Fibroblast of villous mesenchyme (primary cell): Measurements from ENCODE around the gene KRTAP10-1. TPM values are rescaled to one million over a fixed set of nuclear protein-coding genes. Genes with fewer than 3 reads are reported as not detected.

Experiments
- DNase-seq: peaks from one replicate; pipeline ENCODE4 v3.0.0-alpha.2; 2010; ENCODE audit warnings: low read depth
- H3K4me3 ChIP-seq: 2 replicates; pipeline ENCODE4 v1.5.1; 2011; ENCODE audit warnings: low read depth, mild to moderate bottlenecking, low read length
- CTCF ChIP-seq: IDR thresholded peaks from 2 replicates; pipeline ENCODE4 v1.5.1; 2012; ENCODE audit warnings: low read depth, mild to moderate bottlenecking, low read length; ENCODE audit not compliant: insufficient read depth
- total RNA-seq: library from RNA; depleted of rRNA; stranded (reverse); fragments of >200 nt; gene quantifications from 2 replicates; pipeline ENCODE4 v1.2.3, GENCODE V29; 2012

The KRTAP10-1 gene
- total RNA-seq, 1 donor = not detected

GRCh38 chr21:44530221-44530902 lies 9.6 kb downstream of the KRTAP10-1 start:
- TF ChIP-seq CTCF = no peak

DNA sequence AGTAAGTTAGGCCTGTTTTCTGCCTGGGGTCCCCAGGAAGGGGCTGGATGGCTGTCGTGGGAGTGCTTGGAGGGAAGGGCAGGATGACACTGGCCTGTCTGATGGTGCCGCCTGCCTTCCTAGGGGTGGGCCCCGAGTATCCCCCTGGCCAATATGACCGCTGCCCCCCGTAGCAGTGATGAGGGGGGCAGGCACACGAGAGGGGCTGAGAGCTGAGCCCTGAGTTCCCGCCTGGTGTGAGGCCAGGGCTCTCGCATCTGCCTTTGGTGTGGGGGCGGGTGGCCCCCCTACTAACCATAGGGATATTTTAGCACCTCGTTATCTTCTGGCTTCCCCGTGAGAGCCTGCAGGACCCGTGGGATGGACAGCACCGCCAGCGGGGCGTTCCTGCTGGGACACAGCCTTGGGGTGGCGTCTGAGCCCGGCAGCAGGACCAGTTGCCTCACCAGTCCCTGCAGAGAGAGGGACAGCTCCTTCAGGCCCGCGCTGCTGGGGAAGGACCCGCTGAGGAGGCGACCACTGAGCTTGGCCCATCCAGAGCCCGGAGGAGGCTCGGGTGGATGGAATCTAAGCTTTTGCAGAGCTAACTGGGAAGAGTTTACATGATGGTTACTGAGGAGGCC lies 10.4 kb downstream of the KRTAP10-1 start:
- no peak for TF ChIP-seq CTCF
- H3K4me3 ChIP-seq = no peak overlapping the region
- DNase-seq = no peak

More at GRCh38 chr21:44530221-44530902, 9.6 kb downstream of the KRTAP10-1 start:
- no peak for DNase-seq
- no peak overlapping the region for H3K4me3 ChIP-seq

DNA sequence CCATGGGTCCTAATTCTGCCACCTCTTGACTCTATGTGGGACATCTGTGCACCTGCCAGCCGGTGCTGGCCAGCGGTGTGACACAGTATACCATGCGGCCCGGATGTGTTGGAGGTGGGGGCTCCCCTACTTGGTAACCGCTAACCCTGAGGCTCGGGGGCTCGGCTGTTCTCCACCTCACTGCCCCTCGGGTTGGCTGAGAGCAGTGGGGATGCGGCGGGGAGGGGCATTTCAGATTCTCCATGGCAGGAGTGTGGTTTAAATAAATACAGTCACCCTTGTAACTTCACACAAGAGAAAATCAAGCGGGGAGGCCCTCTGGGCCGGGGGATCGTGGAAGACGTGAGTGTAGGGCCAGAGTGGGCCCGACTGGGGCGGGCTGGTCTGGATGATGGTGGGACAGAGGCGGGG lies 11.0 kb downstream of the KRTAP10-1 start:
- TF ChIP-seq CTCF = no peak
- DNase-seq = no peak
- H3K4me3 ChIP-seq = no peak overlapping the region

DNA sequence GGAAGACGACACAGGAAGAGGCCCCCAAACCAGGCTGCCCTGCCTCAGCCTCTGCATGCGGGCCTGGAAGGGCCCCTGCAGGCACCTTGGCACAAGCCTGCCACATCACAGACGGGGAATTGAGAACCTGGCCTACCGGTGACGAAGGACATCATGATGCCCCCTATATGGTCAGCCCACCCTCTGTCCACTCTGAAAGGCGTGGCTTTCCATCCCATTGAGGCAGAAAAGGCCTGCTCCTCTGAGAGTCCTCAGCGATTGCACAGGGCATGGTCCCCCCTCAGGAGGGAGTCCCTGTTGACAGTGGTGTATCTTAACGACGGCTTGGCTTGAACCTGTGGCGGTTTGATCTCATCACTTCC lies 11.4 kb downstream of the KRTAP10-1 start:
- no peak overlapping the region for H3K4me3 ChIP-seq
- no peak for DNase-seq
- no peak for TF ChIP-seq CTCF

GRCh38 chr21:44527983-44528633 lies 11.9 kb downstream of the KRTAP10-1 start:
- no peak for TF ChIP-seq CTCF
- DNase-seq = no peak

GRCh38 chr21:44527156-44527982 lies 12.6 kb downstream of the KRTAP10-1 start:
- no peak for TF ChIP-seq CTCF
- no peak overlapping the region for H3K4me3 ChIP-seq
- DNase-seq = no peak

More at GRCh38 chr21:44527983-44528633, 11.9 kb downstream of the KRTAP10-1 start:
- H3K4me3 ChIP-seq = no peak overlapping the region
